H1 (cell line): ENCODE measurements around the gene SHTN1. TPM values are rescaled to one million over a fixed set of nuclear protein-coding genes. Genes with fewer than 3 reads are reported as not detected.

Experiments used
- CTCF ChIA-PET: fragments of 300-600 bp; sonication (Branson Sonifier 250); formaldehyde crosslinking; loops from one replicate; lab custom pipeline; 2021; ENCODE audit not compliant: partially characterized antibody; lab: Charles Lee
- POLR2A ChIA-PET: fragments of 300-600 bp; sonication (Branson Sonifier 250); formaldehyde crosslinking; loops from one replicate; lab custom pipeline; 2021; ENCODE audit warnings: inconsistent platforms; ENCODE audit not compliant: partially characterized antibody; lab: Charles Lee
- DNase-seq, 2 experiments: peaks; one replicate each; pipeline versions ENCODE4 v3.0.0 to v3.0.0-alpha.2; 2010 to 2022; ENCODE audit warnings: low spot score in 2 of 2, low read depth in 1 of 2, mixed read lengths in 1 of 2
- FAIRE-seq: peaks from 2 replicates; lab custom pipeline; 2011; peaks lifted over from hg19 to GRCh38; lab: Jason Lieb, UNC
- H2AFZ ChIP-seq: 2 replicates; pipeline ENCODE4 v1.8.1; 2012; ENCODE audit warnings: low read length, inconsistent platforms
- H2AK5ac ChIP-seq: 2 replicates; pipeline ENCODE4 v1.6.1; 2013; ENCODE audit warnings: low read depth, low read length
- H2BK120ac ChIP-seq: replicated peaks from 2 replicates; pipeline ENCODE3; 2013; ENCODE audit warnings: low read depth, low read length, inconsistent platforms
- H2BK12ac ChIP-seq: 2 replicates; pipeline ENCODE4 v1.6.1; 2013; ENCODE audit warnings: low read depth, low read length
- H2BK15ac ChIP-seq: 2 replicates; pipeline ENCODE4 v1.6.1; 2013; ENCODE audit warnings: low read length
- H2BK20ac ChIP-seq: 2 replicates; pipeline ENCODE4 v1.6.1; 2013; ENCODE audit warnings: low read length
- H2BK5ac ChIP-seq: 2 replicates; pipeline ENCODE4 v1.6.1; 2013; ENCODE audit warnings: low read depth, low read length
- H3K14ac ChIP-seq: 2 replicates; pipeline ENCODE4 v1.6.1; 2013; ENCODE audit warnings: inconsistent platforms; ENCODE audit not compliant: insufficient read length
- H3K18ac ChIP-seq: 2 replicates; pipeline ENCODE4 v1.6.1; 2013; ENCODE audit warnings: low read length; ENCODE audit errors: extremely low read depth
- H3K23ac ChIP-seq: 2 replicates; pipeline ENCODE4 v1.6.1; 2013; ENCODE audit warnings: inconsistent platforms; ENCODE audit not compliant: insufficient read length
- H3K23me2 ChIP-seq: 2 replicates; pipeline ENCODE4 v1.6.1; 2013; ENCODE audit warnings: low read depth, low read length
- H3K27ac ChIP-seq: 2 replicates; pipeline ENCODE4 v1.6.1; 2011; ENCODE audit warnings: low read depth, low read length, inconsistent platforms
- H3K27me3 ChIP-seq, 4 experiments: replicated peaks in 1 of 4; 1 replicate in 1 of 4; 2 replicates in 3 of 4; pipeline versions ENCODE4 v1.6.1 to v1.8.1; 2011 to 2013; ENCODE audit warnings: low read length in 3 of 4, mild to moderate bottlenecking in 3 of 4, inconsistent platforms in 2 of 4, mixed read lengths in 2 of 4, moderate library complexity in 1 of 4; ENCODE audit not compliant: control insufficient read depth in 3 of 4, insufficient read depth in 3 of 4; ENCODE audit errors: extremely low read depth in 1 of 4
- H3K36me3 ChIP-seq, 4 experiments: 2 replicates each; pipeline versions ENCODE4 v1.6.1 to v1.8.1; 2011 to 2013; ENCODE audit warnings: mild to moderate bottlenecking in 4 of 4, low read length in 3 of 4, moderate library complexity in 2 of 4, control low read depth in 1 of 4, inconsistent platforms in 1 of 4; ENCODE audit not compliant: insufficient read depth in 4 of 4, control insufficient read depth in 2 of 4
- H3K4ac ChIP-seq: replicated peaks from 2 replicates; pipeline ENCODE3; 2013; ENCODE audit warnings: low read length, low read depth, mixed read lengths, inconsistent platforms; ENCODE audit not compliant: insufficient read length
- H3K4me1 ChIP-seq, 4 experiments: replicated peaks in 1 of 4; 1 replicate in 1 of 4; 2 replicates in 3 of 4; pipeline versions ENCODE4 v1.6.1 to v1.8.1; 2011 to 2013; ENCODE audit warnings: low read length in 3 of 4, inconsistent platforms in 2 of 4, mixed read lengths in 1 of 4; ENCODE audit not compliant: insufficient read depth in 4 of 4, control insufficient read depth in 3 of 4
- H3K4me2 ChIP-seq, 2 experiments: 2 replicates each; pipeline versions ENCODE4 v1.6.1 to v1.8.1; 2011 to 2013; ENCODE audit warnings: low read depth in 2 of 2, low read length in 2 of 2, control low read depth in 1 of 2, inconsistent platforms in 1 of 2, mild to moderate bottlenecking in 1 of 2; ENCODE audit not compliant: insufficient read depth in 1 of 2
- H3K4me3 ChIP-seq, 4 experiments: fragments of 200-600, 300-600 bp in 1 of 4; sonication (generic), shearing (Covaris generic), sonication (Bioruptor Twin) in 1 of 4; 2 replicates each; pipeline versions ENCODE4 v1.5.1 to v1.8.1; 2011 to 2016; ENCODE audit warnings: low read length in 4 of 4, low read depth in 3 of 4, control low read depth in 2 of 4, inconsistent platforms in 2 of 4, mild to moderate bottlenecking in 2 of 4, mixed read lengths in 1 of 4, moderate library complexity in 1 of 4; ENCODE audit not compliant: insufficient read depth in 2 of 4; ENCODE audit errors: extremely low read depth in 1 of 4
- H3K56ac ChIP-seq: replicated peaks from 2 replicates; pipeline ENCODE3; 2013; ENCODE audit warnings: low read depth, mild to moderate bottlenecking, mixed read lengths, low read length, inconsistent platforms; ENCODE audit not compliant: insufficient read length
- H3K79me1 ChIP-seq: 2 replicates; pipeline ENCODE4 v1.6.1; 2013; ENCODE audit warnings: low read depth, low read length, control low read depth
- H3K79me2 ChIP-seq, 2 experiments: 2 replicates each; pipeline versions ENCODE4 v1.6.1 to v1.8.1; 2012 to 2013; ENCODE audit warnings: low read length in 2 of 2, mild to moderate bottlenecking in 2 of 2, inconsistent platforms in 1 of 2; ENCODE audit not compliant: insufficient read depth in 2 of 2, control insufficient read depth in 1 of 2
- H3K9ac ChIP-seq, 4 experiments: replicated peaks in 1 of 4; 1 replicate in 1 of 4; 2 replicates in 3 of 4; pipeline versions ENCODE4 v1.6.1 to v1.8.1; 2011 to 2013; ENCODE audit warnings: low read depth in 3 of 4, low read length in 3 of 4, control low read depth in 2 of 4, mild to moderate bottlenecking in 2 of 4, moderate library complexity in 2 of 4, inconsistent platforms in 1 of 4; ENCODE audit errors: extremely low read depth in 1 of 4
- H3K9me3 ChIP-seq, 2 experiments: 2 replicates each; pipeline versions ENCODE4 v1.6.1 to v1.8.1; 2012 to 2013; ENCODE audit warnings: mild to moderate bottlenecking in 2 of 2, moderate library complexity in 2 of 2, control low read depth in 1 of 2, inconsistent platforms in 1 of 2, low read depth in 1 of 2, low read length in 1 of 2, mixed read lengths in 1 of 2; ENCODE audit not compliant: insufficient read depth in 2 of 2
- H4K20me1 ChIP-seq, 2 experiments: replicated peaks in 1 of 2; 2 replicates each; pipeline versions ENCODE3 to v1.8.1; 2011 to 2013; ENCODE audit warnings: inconsistent platforms in 2 of 2, low read length in 2 of 2, mild to moderate bottlenecking in 1 of 2; ENCODE audit not compliant: insufficient read depth in 2 of 2, control insufficient read depth in 1 of 2
- H4K5ac ChIP-seq: 2 replicates; pipeline ENCODE4 v1.6.1; 2013; ENCODE audit warnings: low read length, low read depth, mixed read lengths, inconsistent platforms; ENCODE audit not compliant: insufficient read length
- H4K8ac ChIP-seq: 2 replicates; pipeline ENCODE4 v1.8.0; 2013; ENCODE audit warnings: mild to moderate bottlenecking, moderate library complexity, low read length, inconsistent platforms; ENCODE audit not compliant: insufficient read depth; ENCODE audit errors: extremely low read depth
- H4K91ac ChIP-seq: replicated peaks from 2 replicates; pipeline ENCODE3; 2013; ENCODE audit warnings: low read length, mixed read lengths, inconsistent platforms; ENCODE audit not compliant: insufficient read length
- CEBPB ChIP-seq: IDR thresholded peaks from 2 replicates; pipeline ENCODE4 v1.6.1; 2012; ENCODE audit warnings: low read depth, low read length
- GABPA ChIP-seq: IDR thresholded peaks from 2 replicates; pipeline ENCODE4 v1.6.1; 2011; ENCODE audit warnings: mild to moderate bottlenecking, low read length, moderate library complexity, borderline replicate concordance; ENCODE audit not compliant: insufficient read depth
- WGBS, 2 experiments: shearing (Covaris generic) in 1 of 2; methylation state at CpG; one replicate each; pipeline versions ENCODE4 v1.1.6 to v1.1.7; 2013 to 2015; ENCODE audit warnings: low lambda C conversion rate in 2 of 2, mixed read lengths in 2 of 2, inconsistent platforms in 1 of 2, low coverage in 1 of 2, missing lambda C conversion rate in 1 of 2; ENCODE audit not compliant: insufficient replicate concordance in 2 of 2, insufficient coverage in 1 of 2, insufficient read length in 1 of 2; ENCODE audit errors: extremely low coverage in 1 of 2, missing lambda C conversion rate in 1 of 2; 5-methylcytosine and 5-hydroxymethylcytosine counted together
- polyA plus RNA-seq, 7 experiments: library from polyadenylated mRNA; depleted of rRNA in 3 of 7; stranded (reverse) in 5 of 7; unstranded in 2 of 7; fragments of >200 nt in 5 of 7; fragments of 200-250 nt in 2 of 7; gene quantifications; 1 replicate in 5 of 7; 2 replicates in 1 of 7; 4 replicates in 1 of 7; pipeline versions ENCODE4 v1.2.1 to v1.2.3, GENCODE V29; 2011 to 2013; ENCODE audit warnings: missing spikeins in 2 of 7, mixed read lengths in 2 of 7
- total RNA-seq: library from RNA; stranded (reverse); fragmentation: NEBNext Ultra II Directional; extraction: Animal tissue kit (Norgen Biotek cat#: 25700); gene quantifications from 2 replicates; pipeline ENCODE4 v1.2.1, GENCODE V29; 2021

SHTN1 gene
- total and polyA plus RNA-seq, 2 of the 8 experiments (the other 6 are each of a cell fraction or from before 2014, with no cell fraction given), result 3.3 to 12.7 TPM

- FAIRE-seq, result no peak
- Histone ChIP-seq H3K36me3 (peaks cover 0 to 8% (median 3%) of the 10 kb centered on the region in 4 experiments; a peak in 2 of 8 replicates), H2BK20ac (no peak overlapping the region), H3K27ac (no peak overlapping the region), H3K79me2 (no peaks in the 10 kb centered on the region), H4K5ac (no peak overlapping the region), H3K9me3 (no peaks in the 10 kb centered on the region), H3K4me3 (no peak overlapping the region), H3K4me1 (peaks cover 0 to 4% (median 0%) of the 10 kb centered on the region in 4 experiments; a peak in 1 of 7 replicates), H4K8ac (no peak overlapping the region), H2AK5ac (no peak overlapping the region), H4K91ac (no peak overlapping the region), H3K79me1 (no peaks in the 10 kb centered on the region), H3K27me3 (no peaks in the 10 kb centered on the region), H2AFZ (no peak overlapping the region), H3K9ac (no peak overlapping the region), H3K4ac (no peak overlapping the region), H3K23me2 (no peaks in the 10 kb centered on the region), H3K4me2 (no peak overlapping the region), H3K18ac (no peak overlapping the region), H3K23ac (no peak overlapping the region), H2BK15ac (no peak overlapping the region), H2BK120ac (no peak overlapping the region), H2BK12ac (no peak overlapping the region), H3K56ac (no peak overlapping the region), H3K14ac (no peak overlapping the region), H2BK5ac (no peak overlapping the region), H4K20me1 (no peaks in the 10 kb centered on the region)
- POLR2A ChIA-PET, result no interaction called here
- 94% methylated on average over 3 of the region's 3 CpGs; no CpG with 5 or more reads in 1 of the 2 experiments for WGBS, 2 experiments
- CTCF ChIA-PET, result no interaction called here
- no peak for DNase-seq
- TF ChIP-seq GABPA (no peak), CEBPB (no peak)
Measured at GRCh38 chr10:116925056-116925455, 79.9 kb downstream of the SHTN1 start.
